ENCODE measurements around the gene MRPL52. TPM values are rescaled to one million over a fixed set of nuclear protein-coding genes. Genes with fewer than 3 reads are reported as not detected.

Gene MRPL52
- total RNA-seq, 4 donors from 2014 or later = 35.5 to 84.5 (median 74.2) TPM

DNA sequence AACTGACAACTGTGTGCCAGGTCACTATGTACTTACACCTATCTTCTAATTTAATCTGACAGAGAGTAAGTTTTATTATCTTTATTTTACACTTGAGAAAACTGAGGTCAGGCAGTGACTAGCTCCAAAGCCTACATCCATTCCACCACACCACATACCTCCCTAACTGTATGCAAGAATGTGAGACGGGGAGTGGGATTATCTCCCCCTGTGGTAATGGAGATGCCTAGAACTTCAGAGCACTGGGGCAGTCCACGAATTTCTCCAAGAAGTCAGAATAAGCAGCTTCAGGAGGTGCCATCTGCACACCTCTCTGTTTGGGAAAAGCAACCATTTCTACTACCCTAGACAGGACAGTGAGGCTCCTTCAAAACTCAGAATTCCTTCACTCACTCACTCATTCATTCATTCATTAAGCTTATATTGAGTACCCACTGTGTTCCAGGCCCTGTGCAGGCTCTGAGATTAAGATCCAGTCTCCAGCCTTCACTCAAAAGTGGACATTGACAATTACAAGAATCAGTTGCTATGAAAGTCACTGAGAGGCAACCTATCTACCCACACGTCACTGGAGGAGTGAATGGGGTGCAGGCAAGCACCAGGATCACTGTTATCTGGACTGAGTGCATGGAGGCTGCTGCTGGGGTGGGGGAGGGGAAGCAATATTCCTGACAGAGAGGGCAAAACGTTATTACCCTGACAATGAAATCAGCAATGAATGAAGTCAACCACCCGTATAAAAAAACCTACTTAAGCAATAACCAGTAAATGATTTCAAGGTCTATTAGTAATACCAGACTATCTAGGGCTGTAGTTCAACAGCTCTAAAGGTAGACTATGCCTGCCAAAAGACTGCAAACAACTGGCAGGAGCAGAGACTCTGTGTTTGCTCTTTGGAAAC lies 32.4 kb upstream of the MRPL52 start:
- no peak overlapping the region for H3K27ac ChIP-seq
- H3K4me1 ChIP-seq = no peaks in the 10 kb centered on the region
- no peak for DNase-seq (ENCODE audit: low spot score in 2 of 2)
- no peaks in the 10 kb centered on the region for H3K27me3 ChIP-seq
- H3K4me3 ChIP-seq = no peak overlapping the region
- WGBS = 51% methylated on average over 5 of the region's 5 CpGs
- H3K9me3 ChIP-seq = no peaks in the 10 kb centered on the region
- no peaks in the 10 kb centered on the region for H3K36me3 ChIP-seq
- no peak for TF ChIP-seq EP300 (IDR thresholded peaks at IDR 0.05)
- no peak for TF ChIP-seq POLR2A (IDR thresholded peaks at IDR 0.05)
- TF ChIP-seq POLR2AphosphoS5 (IDR thresholded peaks at IDR 0.05) = no peak
- no peak for TF ChIP-seq CTCF (IDR thresholded peaks at IDR 0.05)

- H3K4me1 ChIP-seq = no peaks in the 10 kb centered on the region
- no peak overlapping the region for H3K27ac ChIP-seq
- DNase-seq (ENCODE audit: low spot score in 2 of 2) = no peak
- H3K36me3 ChIP-seq = no peaks in the 10 kb centered on the region
- whole genome bisulfite sequencing = 56% methylated on average over 2 of the region's 2 CpGs
- no peak for TF ChIP-seq EP300 (IDR thresholded peaks at IDR 0.05)
- no peaks in the 10 kb centered on the region for H3K27me3 ChIP-seq
- H3K9me3 ChIP-seq = no peaks in the 10 kb centered on the region
- H3K4me3 ChIP-seq = no peak overlapping the region
Observed at GRCh38 chr14:22798528-22798927, 31.2 kb upstream of the MRPL52 start.

DNA sequence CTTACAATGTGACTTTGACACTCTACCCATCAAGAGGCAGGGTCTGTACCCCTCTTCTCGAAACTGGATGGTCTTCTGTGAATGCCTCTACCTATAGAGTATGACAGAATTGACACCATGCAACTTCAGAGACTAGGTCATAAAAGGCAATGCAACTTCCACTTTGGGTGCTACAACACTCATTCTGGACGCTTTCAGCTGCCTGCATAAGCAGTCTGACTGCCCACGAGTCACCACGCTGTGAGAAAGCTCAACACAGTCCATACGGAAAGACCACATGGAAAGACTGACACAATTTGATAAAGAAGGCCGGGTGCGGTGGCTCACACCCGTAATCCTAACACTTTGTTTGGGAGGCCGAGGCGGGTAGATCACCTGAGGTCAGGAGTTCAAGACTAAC lies 29.3 kb upstream of the MRPL52 start:
- no peak overlapping the region for H3K27ac ChIP-seq
- no peaks in the 10 kb centered on the region for H3K9me3 ChIP-seq
- H3K36me3 ChIP-seq = no peaks in the 10 kb centered on the region
- no peaks in the 10 kb centered on the region for H3K4me1 ChIP-seq
- H3K27me3 ChIP-seq = no peaks in the 10 kb centered on the region
- DNase-seq (ENCODE audit: low spot score in 2 of 2) = no peak
- H3K4me3 ChIP-seq = no peak overlapping the region
- TF ChIP-seq CTCF (IDR thresholded peaks at IDR 0.05) (no peak), POLR2AphosphoS5 (IDR thresholded peaks at IDR 0.05) (no peak), EP300 (IDR thresholded peaks at IDR 0.05) (no peak), POLR2A (IDR thresholded peaks at IDR 0.05) (no peak)
- WGBS = 90% methylated on average over 10 of the region's 10 CpGs

- no peak for DNase-seq (ENCODE audit: low spot score in 2 of 2)
- WGBS = 85% methylated on average over 8 of the region's 8 CpGs
- Histone ChIP-seq H3K4me3 (no peak overlapping the region), H3K9me3 (no peaks in the 10 kb centered on the region), H3K36me3 (no peaks in the 10 kb centered on the region), H3K27ac (no peak overlapping the region), H3K27me3 (no peaks in the 10 kb centered on the region), H3K4me1 (no peaks in the 10 kb centered on the region)
- TF ChIP-seq CTCF (IDR thresholded peaks at IDR 0.05) (no peak), POLR2AphosphoS5 (IDR thresholded peaks at IDR 0.05) (no peak), POLR2A (IDR thresholded peaks at IDR 0.05) (no peak), EP300 (IDR thresholded peaks at IDR 0.05) (no peak)
Observed at GRCh38 chr14:22801716-22802115, 28.0 kb upstream of the MRPL52 start.

DNA sequence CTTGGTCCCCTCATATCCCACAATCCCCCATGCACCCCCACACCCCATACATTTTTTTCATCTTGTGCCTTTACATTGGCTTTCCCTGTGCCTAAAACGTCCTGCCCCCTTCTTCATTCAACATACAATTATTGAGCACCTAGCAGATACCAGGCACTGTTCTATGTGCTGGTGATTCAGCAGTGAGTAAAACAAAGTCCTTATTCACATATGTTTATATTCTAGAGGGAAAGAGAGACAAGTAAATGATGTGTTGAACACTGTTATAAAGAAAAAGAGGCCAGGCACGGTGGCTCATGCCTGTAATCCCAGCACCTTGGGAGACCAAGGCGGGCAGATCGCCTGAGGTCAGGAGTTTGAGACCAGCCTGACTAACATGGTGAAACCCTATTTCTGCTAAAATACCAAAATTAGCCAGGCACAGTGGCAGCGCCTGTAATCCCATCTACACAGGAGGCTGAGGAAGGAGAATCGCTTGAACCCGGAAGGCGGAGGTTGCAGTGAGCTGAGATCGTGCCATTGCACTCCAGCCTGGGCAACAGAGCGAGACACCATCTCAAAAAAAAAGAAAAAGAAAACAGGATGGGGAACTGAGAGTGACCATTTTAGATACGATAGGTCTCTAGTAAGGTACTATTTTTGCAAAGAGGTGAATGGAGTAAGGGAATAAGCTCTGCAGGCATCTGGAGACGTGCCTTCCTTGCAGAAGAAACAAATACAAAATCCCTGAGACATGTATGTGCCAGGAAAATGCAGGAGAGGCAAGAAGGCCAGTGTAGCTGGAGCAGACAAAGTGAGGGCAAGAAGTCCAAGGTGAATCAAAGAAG lies 26.6 kb upstream of the MRPL52 start:
- 76% methylated on average over 12 of the region's 12 CpGs for WGBS
- Histone ChIP-seq H3K9me3 (no peaks in the 10 kb centered on the region), H3K27ac (no peak overlapping the region), H3K27me3 (no peaks in the 10 kb centered on the region), H3K4me3 (no peak overlapping the region), H3K4me1 (no peaks in the 10 kb centered on the region), H3K36me3 (no peaks in the 10 kb centered on the region)
- no peak for DNase-seq (ENCODE audit: low spot score in 2 of 2)
- TF ChIP-seq CTCF (IDR thresholded peaks at IDR 0.05) (no peak), POLR2AphosphoS5 (IDR thresholded peaks at IDR 0.05) (no peak), EP300 (IDR thresholded peaks at IDR 0.05) (no peak), POLR2A (IDR thresholded peaks at IDR 0.05) (no peak)

Measured in suprapubic skin (tissue), 4 donors.